ENCODE results near the gene PAPSS1. TPM values are rescaled to one million over a fixed set of nuclear protein-coding genes. Genes with fewer than 3 reads are reported as not detected.
"Not testable (repeated sequence)": the region's sequence is repeated elsewhere in the genome, so short reads cannot be mapped to it uniquely, and the experiment has no call there.

PAPSS1 gene
- total and polyA plus RNA-seq, 10 of the 15 experiments (the other 5 are each of a cell fraction or from before 2014, with no cell fraction given): 22.6 to 73.0 (median 30.6) TPM

- Histone ChIP-seq H3K9me3 (replicated peaks; ENCODE audit: control insufficient read depth, insufficient read depth, low read length) (peaks cover 2% of the 10 kb centered on the region; the same call in 2 of the 3 replicates), H3K27me3 (replicated peaks in 1 of 2; ENCODE audit: control insufficient read depth in 2 of 2, insufficient read depth in 2 of 2, low read length in 1 of 2) (no peaks in the 10 kb centered on the region), H4K20me1 (ENCODE audit: control insufficient read depth, insufficient read depth) (no peaks in the 10 kb centered on the region), H3K4me2 (ENCODE audit: control insufficient read depth, insufficient read depth) (no peak overlapping the region), H2AFZ (ENCODE audit: control insufficient read depth, low read depth, low read length) (no peak overlapping the region), H3K9ac (ENCODE audit: control insufficient read depth, insufficient read depth, low read length) (no peak overlapping the region), H3K27ac (ENCODE audit: control insufficient read depth, insufficient read depth) (no peak overlapping the region), H3K4me1 (ENCODE audit: control insufficient read depth, insufficient read depth, low read length) (no peaks in the 10 kb centered on the region), H3K4me3 (no peak overlapping the region), H3K36me3 (ENCODE audit: control insufficient read depth in 2 of 2, insufficient read depth in 2 of 2, low read length in 1 of 2) (0 out of 4 replicates have a peak, but pooled peaks cover 0 to 3% of the 10 kb centered on the region in 2 experiments), H3K79me2 (ENCODE audit: control insufficient read depth, insufficient read depth, low read length) (no peaks in the 10 kb centered on the region)
- BruUV-seq (replicated peaks): no TSS peak
- no peak for DNase-seq (ENCODE audit: low read depth, low spot score)
- in situ Hi-C loops (cut with MboI): loop anchor here (25.0 kb wide), 1 partner anchor 463 kb away; the partner anchor contains the start of gene LEF1
- SMC1A ChIA-PET (ENCODE audit: uncharacterized antibody, unreplicated experiment): interaction anchor here (0.7 to 1.5 kb wide), 4 partner anchors 9 to 21 kb away, joined by 3 to 5 read pairs (median 4); partner anchors contain the start of gene PAPSS1
- no peak for ATAC-seq
- CTCF ChIA-PET: no interaction called here
- POLR2A ChIA-PET: no interaction called here
- RAD21 ChIA-PET (ENCODE audit: unreplicated experiment): no interaction called here
- 92% methylated on average over 2 of the region's 2 CpGs for WGBS (ENCODE audit: insufficient coverage, insufficient replicate concordance, low lambda C conversion rate, missing lambda C conversion rate)
- intact Hi-C loops (cut with micrococcal nuclease; ENCODE audit: unreplicated experiment): no loop called here
- TF ChIP-seq RUNX3 (IDR thresholded peaks at IDR 0.05; ENCODE audit: low read length) (no peak), ZNF592 (IDR thresholded peaks at IDR 0.05) (no peak), GABPA (IDR thresholded peaks at IDR 0.05; ENCODE audit: low read depth) (no peak), ZNF24 (IDR thresholded peaks at IDR 0.05) (no peak), SPI1 (IDR thresholded peaks at IDR 0.05; ENCODE audit: borderline replicate concordance, insufficient read depth, low read depth, low read length) (no peak), GATAD2B (conservative IDR thresholded peaks at IDR 0.05; ENCODE audit: low read depth) (no peak), SMAD5 (IDR thresholded peaks at IDR 0.05; ENCODE audit: low read depth) (no peak), SREBF1 (IDR thresholded peaks at IDR 0.05; ENCODE audit: low read length) (no peak), CHD2 (IDR thresholded peaks at IDR 0.05; ENCODE audit: borderline replicate concordance, low read depth, low read length) (no peak), SREBF2 (IDR thresholded peaks at IDR 0.05; ENCODE audit: low read length) (no peak), E2F4 (IDR thresholded peaks at IDR 0.05; ENCODE audit: low read depth, low read length) (no peak)
- no peak for FAIRE-seq
Measured at GRCh38 chr4:107699466-107700206, 20.4 kb downstream of the PAPSS1 start.

GRCh38 chr4:107696187-107696586 lies 23.8 kb downstream of the PAPSS1 start:
- 100% methylated on average over 6 of the region's 6 CpGs for WGBS (ENCODE audit: insufficient coverage, insufficient replicate concordance, low lambda C conversion rate, missing lambda C conversion rate)
- POLR2A ChIA-PET; H3K27ac ChIP-seq (ENCODE audit: control insufficient read depth, insufficient read depth); H3K4me2 ChIP-seq (ENCODE audit: control insufficient read depth, insufficient read depth); H3K27me3 ChIP-seq (replicated peaks in 1 of 2; ENCODE audit: control insufficient read depth in 2 of 2, insufficient read depth in 2 of 2, low read length in 1 of 2); H3K9ac ChIP-seq (ENCODE audit: control insufficient read depth, insufficient read depth, low read length); H3K36me3 ChIP-seq (ENCODE audit: control insufficient read depth in 2 of 2, insufficient read depth in 2 of 2, low read length in 1 of 2); in situ Hi-C loops (cut with MboI); ATAC-seq; DNase-seq (ENCODE audit: low read depth, low spot score); H4K20me1 ChIP-seq (ENCODE audit: control insufficient read depth, insufficient read depth); H3K4me1 ChIP-seq (ENCODE audit: control insufficient read depth, insufficient read depth, low read length); BruUV-seq (replicated peaks); SMC1A ChIA-PET (ENCODE audit: uncharacterized antibody, unreplicated experiment); H3K79me2 ChIP-seq (ENCODE audit: control insufficient read depth, insufficient read depth, low read length); H3K4me3 ChIP-seq; FAIRE-seq; RAD21 ChIA-PET (ENCODE audit: unreplicated experiment); intact Hi-C loops (cut with micrococcal nuclease; ENCODE audit: unreplicated experiment); H2AFZ ChIP-seq (ENCODE audit: control insufficient read depth, low read depth, low read length); H3K9me3 ChIP-seq (replicated peaks; ENCODE audit: control insufficient read depth, insufficient read depth, low read length): not testable (repeated sequence)
- CTCF ChIA-PET: interaction anchor here (0.9 kb wide), 1 partner anchor 30 kb away, joined by 3 read pairs; no protein-coding TSS in a partner anchor
